ENCODE data around the gene MPLKIP.
"Not testable (repeated sequence)": the region's sequence is repeated elsewhere in the genome, so short reads cannot be mapped to it uniquely, and the experiment has no call there.

GRCh38 chr7:40141916-40142315 is 7.5 kb upstream of the MPLKIP start:
- TF ChIP-seq CTCF, POLR2A, EP300 (IDR thresholded peaks at IDR 0.05): not testable (repeated sequence)
